A549 (cell line): Measurements from ENCODE around the gene RPL19. TPM values are rescaled to one million over a fixed set of nuclear protein-coding genes. Genes with fewer than 3 reads are reported as not detected.

Experiments
- ATAC-seq, 2 experiments: fragments of 200-7000 bp in 1 of 2; fragments of >200 bp in 1 of 2; cut with Nextera tagmentation in 1 of 2; cut with Tn5 transposase in 1 of 2; 3 replicates each; pipeline versions ENCODE4 v1.8.0 to v1.9.1; 2018 to 2020; ENCODE audit warnings: mild to moderate bottlenecking in 1 of 2, moderate library complexity in 1 of 2
- CTCF ChIA-PET: fragments of 300-600 bp; sonication (Branson Sonifier 250); formaldehyde crosslinking; extraction: SDS; loops from one replicate; lab custom pipeline; 2021; ENCODE audit warnings: antibody characterized with exemption, inconsistent platforms; lab: Yijun Ruan, JAX
- POLR2A ChIA-PET: fragments of 350-600 bp; formaldehyde crosslinking; extraction: SDS; loops from one replicate; lab custom pipeline; 2021; ENCODE audit warnings: antibody characterized with exemption, inconsistent platforms; lab: Yijun Ruan, JAX
- DNase-seq, 2 experiments: peaks; one replicate each; pipeline versions ENCODE4 v3.0.0 to v3.0.0-alpha.2; 2011 to 2016; ENCODE audit warnings: low read depth in 1 of 2, low spot score in 1 of 2
- FAIRE-seq: peaks from 2 replicates; lab custom pipeline; 2011; peaks lifted over from hg19 to GRCh38; lab: Jason Lieb, UNC
- H3K27ac ChIP-seq, 2 experiments: fragments of >200 bp; sonication (Bioruptor Twin); formaldehyde crosslinking; 3 replicates each; pipeline ENCODE4 v1.5.1; 2016 to 2017
- H3K4me1 ChIP-seq: fragments of >200 bp; sonication (Bioruptor Twin); formaldehyde crosslinking; 3 replicates; pipeline ENCODE4 v1.6.1; 2016
- H3K4me2 ChIP-seq: fragments of >200 bp; sonication (Bioruptor Twin); formaldehyde crosslinking; 3 replicates; pipeline ENCODE4 v1.6.1; 2016
- H3K4me3 ChIP-seq: fragments of >200 bp; sonication (Bioruptor Twin); formaldehyde crosslinking; 3 replicates; pipeline ENCODE4 v1.5.1; 2016
- H3K9me3 ChIP-seq: fragments of >200 bp; sonication (Bioruptor Twin); formaldehyde crosslinking; 3 replicates; pipeline ENCODE4 v1.6.1; 2016
- BHLHE40 ChIP-seq: IDR thresholded peaks from 2 replicates; pipeline ENCODE4 v1.6.1; 2012; ENCODE audit warnings: low read depth, low read length, inconsistent platforms
- CBX2 ChIP-seq: fragments of 200-600 bp; sonication (generic); IDR thresholded peaks from 2 replicates; pipeline ENCODE4 v1.6.1; 2016; ENCODE audit warnings: low read depth, mild to moderate bottlenecking, borderline replicate concordance
- CBX8 ChIP-seq: fragments of 200-600 bp; sonication (generic); IDR thresholded peaks from 2 replicates; pipeline ENCODE4 v1.6.1; 2016
- CHD4 ChIP-seq: fragments of 200-600 bp; sonication (generic); IDR thresholded peaks from 2 replicates; pipeline ENCODE4 v1.6.1; 2016; ENCODE audit warnings: antibody characterized with exemption, mild to moderate bottlenecking, borderline replicate concordance
- FOSL2 ChIP-seq, 2 experiments: fragments of 450-650 bp in 1 of 2; fragments of >200 bp in 1 of 2; sonication (Bioruptor Twin) in 1 of 2; formaldehyde crosslinking; IDR thresholded peaks; 2 replicates each; pipeline versions ENCODE4 v1.5.0 to v1.6.1; 2016 to 2020; ENCODE audit warnings: mild to moderate bottlenecking in 1 of 2, moderate library complexity in 1 of 2
- HOXB13 ChIP-seq: fragments of 250-450 bp; sonication (Bioruptor Pico); IDR thresholded peaks from 2 replicates; pipeline ENCODE4 v1.5.0; 2020; ENCODE audit warnings: low read depth, mild to moderate bottlenecking, moderate library complexity
- HOXB5 ChIP-seq: fragments of 250-450 bp; sonication (Bioruptor Pico); IDR thresholded peaks from 2 replicates; pipeline ENCODE4 v1.5.0; 2020; ENCODE audit warnings: mild to moderate bottlenecking, moderate library complexity
- KDM5A ChIP-seq: fragments of 200-600 bp; sonication (generic); IDR thresholded peaks from 2 replicates; pipeline ENCODE4 v1.6.1; 2016; ENCODE audit warnings: antibody characterized with exemption, mild to moderate bottlenecking
- MAZ ChIP-seq: fragments of 150-350 bp; IDR thresholded peaks from 2 replicates; pipeline ENCODE4 v1.6.1; 2014; ENCODE audit warnings: antibody characterized with exemption, low read depth, low read length, borderline replicate concordance
- NPAS2 ChIP-seq: fragments of 250-450 bp; sonication (Bioruptor Pico); IDR thresholded peaks from 2 replicates; pipeline ENCODE4 v1.8.0; 2022; ENCODE audit warnings: mild to moderate bottlenecking, moderate library complexity, borderline replicate concordance
- NR3C1 ChIP-seq: fragments of >200 bp; sonication (Bioruptor Twin); formaldehyde crosslinking; IDR thresholded peaks from 3 replicates; pipeline ENCODE4 v1.6.1; 2017
- RARB ChIP-seq: fragments of 250-450 bp; sonication (Bioruptor Pico); IDR thresholded peaks from 2 replicates; pipeline ENCODE4 v1.8.0; 2021; ENCODE audit warnings: mild to moderate bottlenecking, moderate library complexity
- RFX5 ChIP-seq: fragments of 450-650 bp; IDR thresholded peaks from 2 replicates; pipeline ENCODE4 v1.7.1; 2014; ENCODE audit warnings: antibody characterized with exemption, mild to moderate bottlenecking, moderate library complexity
- SREBF2 ChIP-seq: fragments of 450-650 bp; IDR thresholded peaks from 2 replicates; pipeline ENCODE4 v1.6.1; 2014; ENCODE audit warnings: mild to moderate bottlenecking, moderate library complexity
- ZC3H11A ChIP-seq: fragments of 450-650 bp; IDR thresholded peaks from 2 replicates; pipeline ENCODE4 v1.6.1; 2014; ENCODE audit warnings: antibody characterized with exemption, mild to moderate bottlenecking
- WGBS: methylation state at CpG from one replicate; pipeline ENCODE4 v1.1.6; 2017; ENCODE audit errors: missing lambda C conversion rate; 5-methylcytosine and 5-hydroxymethylcytosine counted together
- polyA plus RNA-seq, 4 experiments: library from polyadenylated mRNA; depleted of rRNA in 3 of 4; stranded (reverse); fragments of >200 nt; fragmentation: RNase III in 1 of 4; extraction: RNeasy Plus Mini Kit Qiagen cat#74134 plus additional on column Dnase treatment in 1 of 4; gene quantifications; 2 replicates in 3 of 4; 3 replicates in 1 of 4; pipeline ENCODE4 v1.2.3, GENCODE V29; 2011 to 2017
- TF ChIP-seq, protein P1 (sequence below): fragments of 150-350 bp; IDR thresholded peaks from 2 replicates; pipeline ENCODE4 v1.6.1; 2014; ENCODE audit warnings: low read depth, mild to moderate bottlenecking, low read length
- TF ChIP-seq, protein P2 (sequence below): IDR thresholded peaks from 2 replicates; pipeline ENCODE4 v1.6.1; 2012
- TF ChIP-seq, protein P3 (sequence below): IDR thresholded peaks from 2 replicates; pipeline ENCODE4 v1.6.1; 2012; ENCODE audit warnings: low read depth, borderline replicate concordance
- TF ChIP-seq, protein P4 (sequence below): fragments of >200 bp; sonication (Bioruptor Twin); formaldehyde crosslinking; IDR thresholded peaks from 3 replicates; pipeline ENCODE4 v1.6.1; 2016

The RPL19 gene
- polyA plus RNA-seq, 2 of the 4 experiments (the other 2 are of a cell fraction): 2,211 to 2,862 TPM

DNA sequence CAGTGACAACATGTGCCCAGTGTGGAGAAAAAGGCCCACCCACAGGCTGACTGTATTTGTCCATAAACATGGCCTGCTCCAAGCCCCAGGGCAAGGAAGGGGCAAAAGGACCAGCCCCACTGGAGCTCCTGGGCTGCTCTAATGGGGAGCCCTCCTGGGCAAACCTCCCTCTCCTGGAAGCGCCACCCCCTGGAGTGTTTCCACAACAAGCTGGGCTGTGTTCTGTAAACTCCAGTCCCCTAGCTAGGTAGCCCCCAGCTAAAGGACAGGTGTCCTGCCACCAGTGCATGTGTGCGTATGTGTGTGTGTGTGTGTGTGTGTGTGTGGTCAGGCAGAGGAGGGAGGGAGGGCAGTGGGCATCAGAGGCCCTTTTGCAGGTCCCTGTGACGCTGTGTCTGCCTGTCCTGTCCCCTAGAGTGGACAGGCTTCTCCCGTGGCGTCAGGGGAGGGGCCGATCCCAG lies 36.9 kb downstream of the RPL19 start:
- CTCF ChIA-PET: interaction anchor here (0.7 to 21.6 kb wide), 13 partner anchors 11 to 310 kb away, joined by 3 to 1140 read pairs (median 5); partner anchors contain the start of genes ARL5C, CACNB1, PLXDC1 and RPL19
- no peak for FAIRE-seq

DNA sequence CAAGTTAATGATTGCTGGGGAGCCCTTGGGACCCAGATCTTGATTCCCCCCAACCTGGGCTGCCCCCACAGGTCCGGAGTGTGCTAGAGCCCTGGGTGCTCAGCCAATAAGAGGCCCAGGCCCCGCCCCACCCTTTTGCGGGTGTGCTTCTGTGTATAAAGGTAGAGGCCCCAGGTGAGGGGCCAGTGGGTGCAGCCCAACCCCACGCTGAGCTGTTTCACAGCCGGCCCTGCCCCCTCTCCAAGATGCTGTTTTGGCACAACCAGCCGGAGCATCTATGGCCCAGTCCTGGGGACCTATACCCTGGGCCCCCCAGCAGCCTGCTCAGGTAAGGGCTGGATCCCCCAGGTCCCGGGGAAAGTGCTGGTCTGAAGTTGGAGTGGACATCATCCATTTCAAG lies 37.5 kb downstream of the RPL19 start:
- TF ChIP-seq HOXB5 (CRISPR knock-in tag): no peak
- no peak for TF ChIP-seq HOXB13 (CRISPR knock-in tag)
- no peak for TF ChIP-seq FOSL2 (IDR thresholded peaks at IDR 0.05)
- no peak for TF ChIP-seq FOSL2 (CRISPR knock-in tag; IDR thresholded peaks at IDR 0.05)
- no peak for TF ChIP-seq CHD4
- TF ChIP-seq ZC3H11A: no peak
- TF ChIP-seq NPAS2 (CRISPR knock-in tag): no peak
- TF ChIP-seq MAZ: no peak
- no peak for TF ChIP-seq KDM5A
- TF ChIP-seq NR3C1: no peak
- TF ChIP-seq, protein P1, sequence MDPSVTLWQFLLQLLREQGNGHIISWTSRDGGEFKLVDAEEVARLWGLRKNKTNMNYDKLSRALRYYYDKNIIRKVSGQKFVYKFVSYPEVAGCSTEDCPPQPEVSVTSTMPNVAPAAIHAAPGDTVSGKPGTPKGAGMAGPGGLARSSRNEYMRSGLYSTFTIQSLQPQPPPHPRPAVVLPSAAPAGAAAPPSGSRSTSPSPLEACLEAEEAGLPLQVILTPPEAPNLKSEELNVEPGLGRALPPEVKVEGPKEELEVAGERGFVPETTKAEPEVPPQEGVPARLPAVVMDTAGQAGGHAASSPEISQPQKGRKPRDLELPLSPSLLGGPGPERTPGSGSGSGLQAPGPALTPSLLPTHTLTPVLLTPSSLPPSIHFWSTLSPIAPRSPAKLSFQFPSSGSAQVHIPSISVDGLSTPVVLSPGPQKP: no peak
- TF ChIP-seq CBX2: no peak
- TF ChIP-seq RARB (CRISPR knock-in tag): no peak
- TF ChIP-seq CBX8: no peak
- TF ChIP-seq RFX5: no peak
- TF ChIP-seq, protein P2, sequence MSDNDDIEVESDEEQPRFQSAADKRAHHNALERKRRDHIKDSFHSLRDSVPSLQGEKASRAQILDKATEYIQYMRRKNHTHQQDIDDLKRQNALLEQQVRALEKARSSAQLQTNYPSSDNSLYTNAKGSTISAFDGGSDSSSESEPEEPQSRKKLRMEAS: no peak
- TF ChIP-seq SREBF2: no peak
- TF ChIP-seq BHLHE40: no peak
- CTCF ChIA-PET: interaction anchor here (0.7 to 21.6 kb wide), 7 partner anchors 10 to 310 kb away, joined by 3 to 1140 read pairs (median 9); partner anchors contain the start of genes ARL5C, CACNB1, PLXDC1 and RPL19
- ATAC-seq (0 out of 6 replicates have a peak, but pooled peaks of 1 of the 2 experiments have one; percentile 1), FAIRE-seq (no peak), DNase-seq (no peak)
- H3K4me3 ChIP-seq: no peak overlapping the region
- H3K27ac ChIP-seq: peak overlapping the region; percentile 61 to 82; a peak in 4 of 6 replicates
- peaks cover 40% of the 10 kb centered on the region for H3K4me1 ChIP-seq
- H3K4me2 ChIP-seq: peak overlapping the region; percentile 65; the same call in 2 of the 3 replicates
- 86% methylated on average over 6 of the region's 7 CpGs for WGBS
- POLR2A ChIA-PET: interaction anchor here (1.2 to 1.9 kb wide), 2 partner anchors 11 to 38 kb away, joined by 3 to 16 read pairs; partner anchors contain the start of gene RPL19
- no peaks in the 10 kb centered on the region for H3K9me3 ChIP-seq

More for the DNA sequence above, 36.9 kb downstream of the RPL19 start:
- Histone ChIP-seq H3K27ac (peak overlapping the region; percentile 61 to 82; a peak in 4 of 6 replicates), H3K9me3 (no peaks in the 10 kb centered on the region), H3K4me3 (no peak overlapping the region), H3K4me2 (no peak overlapping the region; the same call in 2 of the 3 replicates), H3K4me1 (peaks cover 40% of the 10 kb centered on the region)
- DNase-seq: no peak
- POLR2A ChIA-PET: interaction anchor here (1.1 kb wide), 1 partner anchor 34 kb away, joined by 7 read pairs; no protein-coding TSS in a partner anchor
- TF ChIP-seq FOSL2 (IDR thresholded peaks at IDR 0.05) (no peak), FOSL2 (CRISPR knock-in tag; IDR thresholded peaks at IDR 0.05) (no peak), CBX2 (no peak)
- TF ChIP-seq, protein P3, sequence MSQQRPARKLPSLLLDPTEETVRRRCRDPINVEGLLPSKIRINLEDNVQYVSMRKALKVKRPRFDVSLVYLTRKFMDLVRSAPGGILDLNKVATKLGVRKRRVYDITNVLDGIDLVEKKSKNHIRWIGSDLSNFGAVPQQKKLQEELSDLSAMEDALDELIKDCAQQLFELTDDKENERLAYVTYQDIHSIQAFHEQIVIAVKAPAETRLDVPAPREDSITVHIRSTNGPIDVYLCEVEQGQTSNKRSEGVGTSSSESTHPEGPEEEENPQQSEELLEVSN: no peak
- TF ChIP-seq, protein P4, sequence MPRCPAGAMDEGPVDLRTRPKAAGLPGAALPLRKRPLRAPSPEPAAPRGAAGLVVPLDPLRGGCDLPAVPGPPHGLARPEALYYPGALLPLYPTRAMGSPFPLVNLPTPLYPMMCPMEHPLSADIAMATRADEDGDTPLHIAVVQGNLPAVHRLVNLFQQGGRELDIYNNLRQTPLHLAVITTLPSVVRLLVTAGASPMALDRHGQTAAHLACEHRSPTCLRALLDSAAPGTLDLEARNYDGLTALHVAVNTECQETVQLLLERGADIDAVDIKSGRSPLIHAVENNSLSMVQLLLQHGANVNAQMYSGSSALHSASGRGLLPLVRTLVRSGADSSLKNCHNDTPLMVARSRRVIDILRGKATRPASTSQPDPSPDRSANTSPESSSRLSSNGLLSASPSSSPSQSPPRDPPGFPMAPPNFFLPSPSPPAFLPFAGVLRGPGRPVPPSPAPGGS: no peak
- ATAC-seq: peak; percentile 8 to 10; a peak in 4 of 6 replicates
- WGBS: 70% methylated on average over 6 of the region's 6 CpGs
